GM18951 (cell line): ENCODE measurements around the gene ARHGAP26.

Experiments
- POLR2A ChIP-seq: IDR thresholded peaks from 4 replicates; pipeline ENCODE4 v1.6.1; 2011; ENCODE audit warnings: mild to moderate bottlenecking; ENCODE audit not compliant: insufficient read length, insufficient read depth; ENCODE audit errors: extremely low read depth
- in situ Hi-C: fragments of 300-500 bp; cut with MboI; formaldehyde crosslinking; loops from one replicate; pipeline ENCODE4 v1.12.0; 2022; ENCODE audit warnings: low sequenced_read_pairs, mixed read lengths, inconsistent platforms; ENCODE audit not compliant: unreplicated experiment

Gene ARHGAP26

GRCh38 chr5:143052967-143053682 is 282.9 kb downstream of the ARHGAP26 start:
- TF ChIP-seq POLR2A, result no peak
- in situ Hi-C loops, result no loop called here

GRCh38 chr5:143053780-143054179 is 283.6 kb downstream of the ARHGAP26 start:
- no peak for TF ChIP-seq POLR2A
- in situ Hi-C loops, result no loop called here

GRCh38 chr5:143054480-143054941 is 284.3 kb downstream of the ARHGAP26 start:
- TF ChIP-seq POLR2A, result peak; percentile 29
- in situ Hi-C loops, result no loop called here

GRCh38 chr5:143055596-143056338 is 285.6 kb downstream of the ARHGAP26 start:
- no peak for TF ChIP-seq POLR2A
- in situ Hi-C loops, result no loop called here

- no peak for TF ChIP-seq POLR2A
- in situ Hi-C loops, result no loop called here
These were observed 286.1 kb downstream of the ARHGAP26 start for GRCh38 chr5:143056339-143056704.

GRCh38 chr5:143056792-143057579 is 286.8 kb downstream of the ARHGAP26 start:
- in situ Hi-C loops, result no loop called here

GRCh38 chr5:143057580-143057999 is 287.4 kb downstream of the ARHGAP26 start:
- in situ Hi-C loops, result no loop called here
- peak; percentile 45 for TF ChIP-seq POLR2A

More at GRCh38 chr5:143056792-143057579, 286.8 kb downstream of the ARHGAP26 start:
- peak; percentile 28 for TF ChIP-seq POLR2A

GRCh38 chr5:143059355-143059754 is 289.2 kb downstream of the ARHGAP26 start:
- TF ChIP-seq POLR2A, result no peak
- in situ Hi-C loops, result no loop called here

- no peak for TF ChIP-seq POLR2A
- in situ Hi-C loops, result no loop called here
These were observed 290.0 kb downstream of the ARHGAP26 start for GRCh38 chr5:143059976-143060765.

- TF ChIP-seq POLR2A, result no peak
- in situ Hi-C loops, result no loop called here
These were observed 291.2 kb downstream of the ARHGAP26 start for GRCh38 chr5:143061161-143061945.

GRCh38 chr5:143062379-143062778 is 292.2 kb downstream of the ARHGAP26 start:
- in situ Hi-C loops, result no loop called here
- no peak for TF ChIP-seq POLR2A
